Left hindlimb (tissue), 1 donor: ENCODE measurements around the gene ICAM3.
"Not testable (repeated sequence)": the region's sequence is repeated elsewhere in the genome, so short reads cannot be mapped to it uniquely, and the experiment has no call there.

Experiments used
- DNase-seq: peaks from one replicate; pipeline ENCODE4 v3.0.0-alpha.2; 2018

Gene ICAM3, protein sequence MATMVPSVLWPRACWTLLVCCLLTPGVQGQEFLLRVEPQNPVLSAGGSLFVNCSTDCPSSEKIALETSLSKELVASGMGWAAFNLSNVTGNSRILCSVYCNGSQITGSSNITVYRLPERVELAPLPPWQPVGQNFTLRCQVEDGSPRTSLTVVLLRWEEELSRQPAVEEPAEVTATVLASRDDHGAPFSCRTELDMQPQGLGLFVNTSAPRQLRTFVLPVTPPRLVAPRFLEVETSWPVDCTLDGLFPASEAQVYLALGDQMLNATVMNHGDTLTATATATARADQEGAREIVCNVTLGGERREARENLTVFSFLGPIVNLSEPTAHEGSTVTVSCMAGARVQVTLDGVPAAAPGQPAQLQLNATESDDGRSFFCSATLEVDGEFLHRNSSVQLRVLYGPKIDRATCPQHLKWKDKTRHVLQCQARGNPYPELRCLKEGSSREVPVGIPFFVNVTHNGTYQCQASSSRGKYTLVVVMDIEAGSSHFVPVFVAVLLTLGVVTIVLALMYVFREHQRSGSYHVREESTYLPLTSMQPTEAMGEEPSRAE

GRCh38 chr19:10339380-10339960 lies at the start of gene ICAM3:
Gene ICAM3, minus strand, starts transcription at chr19:10339624. Its CDS starts 10 bp downstream, at chr19:10339614.
- DNase-seq, result no peak

GRCh38 chr19:10388957-10389356 lies 49.5 kb upstream of the ICAM3 start:
- DNase-seq, result peak; percentile 86

DNA sequence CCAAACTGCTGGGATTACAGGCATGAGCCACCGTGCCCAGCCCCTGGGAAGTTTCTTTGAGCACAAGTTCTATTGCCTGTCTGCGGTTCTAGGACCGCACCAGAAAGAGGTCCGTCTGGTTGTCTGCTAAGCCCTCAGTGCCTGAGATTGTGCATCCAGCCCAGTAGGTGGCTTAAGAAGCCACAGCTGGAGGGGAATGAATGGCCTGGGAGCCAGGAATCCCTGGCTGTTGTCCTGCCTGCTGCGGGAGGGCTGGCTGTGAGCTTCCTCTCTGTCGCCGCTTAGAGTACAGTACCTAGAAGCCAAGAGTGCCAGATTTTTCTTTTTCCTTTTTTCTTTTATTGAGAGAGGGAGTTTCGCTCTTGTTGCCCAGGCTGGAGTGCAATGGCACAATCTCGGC lies 45.2 kb upstream of the ICAM3 start:
- no peak for DNase-seq

DNA sequence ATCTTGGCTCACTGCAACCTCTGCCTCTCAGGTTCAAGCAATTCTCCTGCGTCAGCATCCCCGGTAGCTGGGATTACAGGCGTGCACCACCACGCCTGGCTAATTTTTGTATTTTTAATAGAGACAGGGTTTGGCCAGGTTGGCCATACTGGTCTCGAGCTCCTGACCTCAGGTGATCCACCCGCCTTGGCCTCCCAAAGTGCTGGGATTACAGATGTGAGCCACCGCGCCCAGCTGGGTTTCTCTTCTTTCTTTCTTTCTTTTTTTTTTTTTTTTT lies 43.7 kb upstream of the ICAM3 start:
- not testable (repeated sequence) for DNase-seq

DNA sequence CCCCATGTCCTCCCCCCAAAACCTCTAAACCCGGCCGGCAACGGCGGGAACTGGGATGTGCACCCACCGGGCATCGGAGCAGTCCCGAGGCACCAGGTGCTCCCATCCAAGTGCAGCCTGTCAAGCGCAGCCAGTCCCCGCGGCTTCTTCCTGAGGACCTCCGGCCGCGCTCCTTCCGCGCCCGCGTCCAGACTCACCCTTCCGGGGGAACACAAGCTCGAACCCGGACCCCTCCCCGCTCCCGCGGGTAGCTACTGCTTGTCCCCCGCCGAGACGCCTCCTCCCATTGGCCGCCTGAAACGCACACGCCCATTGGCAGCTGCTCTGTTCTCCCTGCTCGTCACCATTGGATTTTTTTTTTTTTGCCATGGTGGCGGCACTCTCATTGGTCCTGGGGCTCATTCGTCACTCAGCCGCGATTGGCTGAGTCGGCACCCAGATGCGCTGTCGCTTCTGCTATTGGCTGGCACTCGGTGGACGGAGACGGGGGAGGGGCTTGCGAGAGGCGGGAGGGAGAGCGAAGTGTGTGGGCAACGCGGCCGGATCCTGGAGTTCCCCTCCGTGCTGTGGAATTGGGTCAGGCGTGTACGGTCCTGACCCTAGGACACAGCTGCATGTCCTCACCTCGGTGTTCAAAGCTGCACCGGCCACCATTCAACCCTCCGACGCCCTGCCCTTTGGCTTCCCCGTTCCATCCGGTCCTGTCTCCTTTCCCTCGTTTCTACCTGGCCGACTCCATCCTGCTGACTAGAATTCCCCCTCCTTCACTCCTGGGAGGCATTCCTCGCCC lies 41.1 kb upstream of the ICAM3 start, which contains the start of gene TYK2:
Gene TYK2 (minus strand): TSS at position 260 of the 790 bp plus-strand sequence. CDS start 2,166 bp downstream, outside the sequence.
- peak; percentile 99 for DNase-seq

DNA sequence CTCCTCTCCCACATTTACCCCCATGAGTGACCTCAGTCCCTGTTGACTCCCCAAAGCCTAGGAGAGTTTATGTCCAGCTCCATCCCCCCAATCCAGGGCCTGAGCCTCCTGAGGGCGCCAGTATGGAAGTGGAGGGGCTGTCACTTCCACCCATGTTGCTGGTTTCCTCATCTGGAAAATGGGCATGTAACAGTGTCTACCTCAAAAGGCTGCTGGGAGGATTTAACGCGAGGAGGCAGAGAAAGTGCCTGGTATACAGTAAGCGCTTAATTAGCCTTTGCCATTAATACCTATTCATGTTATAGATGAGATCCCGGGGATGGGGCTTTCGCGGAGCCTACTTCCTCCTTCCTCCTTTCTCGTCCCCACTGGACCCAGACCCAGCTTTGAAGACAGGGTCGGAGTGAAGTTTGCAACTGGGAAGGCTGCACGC lies 40.5 kb upstream of the ICAM3 start:
- DNase-seq, result no peak

- no peak for DNase-seq
Observed at GRCh38 chr19:10378124-10378523, 38.7 kb upstream of the ICAM3 start.

DNA sequence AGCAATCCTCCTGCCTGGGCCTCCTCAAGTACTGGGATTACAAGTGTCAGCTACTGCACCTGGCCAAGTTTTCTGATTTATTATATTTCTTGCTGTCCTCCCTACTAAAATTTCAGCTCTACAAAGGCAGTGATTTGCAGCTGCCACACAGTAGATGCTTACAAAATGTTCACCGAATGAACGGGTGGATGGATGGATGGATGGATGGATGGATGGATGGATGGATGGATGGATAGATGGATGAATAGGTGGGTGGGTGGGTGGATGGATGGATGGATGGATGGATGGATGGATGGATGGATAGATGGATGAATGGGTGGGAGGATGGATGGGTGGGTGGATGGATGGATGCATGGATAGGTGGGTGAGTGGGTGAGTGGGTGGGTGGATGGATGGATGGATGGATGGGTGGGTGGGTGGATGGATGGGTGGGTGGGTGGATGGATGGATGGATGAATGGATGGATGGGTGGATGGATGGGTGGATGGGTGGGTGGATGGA lies 37.8 kb upstream of the ICAM3 start:
- DNase-seq, result not testable (repeated sequence)

- DNase-seq, result no peak
Observed at GRCh38 chr19:10374931-10375330, 35.5 kb upstream of the ICAM3 start.

DNA sequence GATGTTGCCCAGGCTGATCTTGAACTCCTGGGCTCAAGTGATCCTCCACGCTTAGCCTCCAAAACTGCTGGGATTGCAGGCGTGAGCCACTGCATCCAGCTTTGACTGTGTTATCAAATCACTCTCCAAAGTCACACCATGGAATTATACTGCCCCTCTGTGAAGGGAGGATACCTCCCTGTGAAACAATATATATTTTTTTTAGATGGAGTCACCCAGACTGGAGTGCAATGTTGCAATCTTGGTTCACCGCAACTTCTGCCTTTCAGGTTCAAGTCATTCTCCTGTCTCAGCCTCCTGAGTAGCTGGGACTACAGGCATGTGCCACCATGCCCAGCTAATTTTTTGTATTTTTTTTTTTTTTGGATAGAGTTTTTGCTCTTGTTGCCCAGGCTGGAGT lies 33.3 kb upstream of the ICAM3 start:
- no peak for DNase-seq

DNA sequence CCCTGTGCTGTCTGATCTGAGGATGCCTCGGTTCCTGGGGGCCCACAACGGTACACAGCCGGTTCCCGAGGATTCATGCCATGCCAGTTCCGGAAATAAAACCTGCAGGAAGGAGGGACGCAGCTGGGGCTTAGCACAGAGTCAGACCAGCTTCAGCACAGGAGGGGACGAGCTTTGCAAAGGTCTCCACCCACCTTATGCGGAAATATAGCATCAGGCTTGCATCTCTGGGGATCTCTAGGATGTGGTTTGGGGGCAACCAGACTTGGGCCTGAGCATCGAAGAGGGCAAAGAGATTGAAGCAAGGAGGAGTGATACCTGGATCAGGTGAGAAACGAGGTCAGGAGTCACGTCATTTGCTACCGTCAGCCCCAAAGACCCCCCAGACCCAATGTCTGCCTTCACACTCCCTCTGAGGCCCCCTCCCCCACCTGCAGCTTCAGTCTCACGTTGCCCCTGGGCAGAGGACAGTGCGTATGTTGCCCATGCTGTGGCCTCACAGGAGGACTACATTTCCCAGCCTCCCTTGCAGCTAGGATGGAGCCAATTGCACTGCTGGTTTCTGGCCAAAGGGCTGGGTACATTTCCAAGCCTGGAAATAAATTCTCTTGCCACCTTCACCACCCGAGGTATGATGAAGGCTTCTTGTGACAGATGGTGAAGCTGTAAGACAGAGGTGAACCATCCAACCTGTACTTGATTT lies 28.8 kb upstream of the ICAM3 start:
- no peak for DNase-seq

GRCh38 chr19:10366950-10367512 lies 27.6 kb upstream of the ICAM3 start:
- not testable (repeated sequence) for DNase-seq

DNA sequence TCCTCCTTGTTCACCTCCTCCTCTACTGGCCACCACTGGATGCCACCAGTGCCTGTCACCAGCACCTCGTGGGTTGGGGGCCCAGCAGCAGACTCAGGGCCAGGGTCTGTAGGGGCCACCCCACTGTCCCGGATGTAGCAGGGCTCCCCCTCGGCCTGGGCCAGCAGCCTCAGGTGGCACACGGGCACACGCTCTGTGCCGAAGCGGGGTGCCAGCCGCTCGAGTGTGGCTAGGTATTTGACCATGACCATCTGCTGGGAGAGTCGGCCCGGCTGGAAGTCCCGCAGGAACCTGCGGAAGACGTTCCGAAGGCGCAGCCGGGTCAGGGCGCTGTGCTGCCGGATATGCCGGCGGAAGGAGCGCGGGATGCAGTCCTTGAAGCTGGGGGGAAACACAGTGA lies 26.1 kb upstream of the ICAM3 start:
- no peak for DNase-seq

DNA sequence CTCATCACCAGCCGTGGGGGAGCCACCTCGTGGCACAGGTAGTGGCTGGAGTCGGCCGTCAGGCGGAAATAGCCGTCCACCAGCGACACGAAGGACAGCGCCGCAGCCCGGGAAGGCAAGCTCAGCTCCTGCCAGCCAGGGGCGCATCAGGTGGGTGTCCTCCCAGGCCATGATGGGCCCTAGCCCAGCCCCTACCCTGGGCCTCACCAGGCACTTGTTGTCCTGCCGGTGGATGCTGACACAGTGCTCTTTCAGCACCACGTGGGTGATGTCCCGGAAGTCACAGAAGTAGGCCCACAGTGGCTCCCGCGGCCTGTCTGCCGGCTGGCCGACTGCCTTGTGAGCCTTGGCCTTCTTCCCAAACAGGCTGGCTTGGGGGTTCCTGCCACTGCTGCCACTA lies 25.2 kb upstream of the ICAM3 start:
- DNase-seq, result no peak

GRCh38 chr19:10363789-10364281 lies 24.4 kb upstream of the ICAM3 start:
- no peak for DNase-seq

GRCh38 chr19:10362259-10362658 lies 22.8 kb upstream of the ICAM3 start:
- DNase-seq, result no peak

DNA sequence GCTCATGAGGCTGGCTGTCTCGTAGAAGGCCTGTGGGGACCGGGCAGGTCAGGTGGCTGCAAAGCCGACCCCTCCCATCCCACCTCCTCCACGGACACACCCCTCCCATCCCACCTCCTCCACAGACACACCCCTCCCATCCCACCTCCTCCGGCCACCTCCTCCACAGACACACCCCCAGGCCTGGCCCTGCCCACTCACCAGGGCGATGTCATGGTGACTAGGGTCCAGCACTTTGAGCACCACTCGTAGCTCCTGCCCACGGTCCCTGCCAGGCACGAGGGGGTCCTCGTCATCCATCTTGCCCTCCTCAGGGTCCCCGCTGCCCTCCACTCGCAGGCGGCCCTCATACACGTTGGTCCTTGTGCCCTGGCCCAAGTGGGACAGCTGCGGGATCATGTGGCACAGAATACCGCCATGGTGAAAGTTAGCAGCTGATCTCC lies 22.2 kb upstream of the ICAM3 start:
- no peak for DNase-seq

GRCh38 chr19:10356431-10356830 lies 17.0 kb upstream of the ICAM3 start:
- no peak for DNase-seq

DNA sequence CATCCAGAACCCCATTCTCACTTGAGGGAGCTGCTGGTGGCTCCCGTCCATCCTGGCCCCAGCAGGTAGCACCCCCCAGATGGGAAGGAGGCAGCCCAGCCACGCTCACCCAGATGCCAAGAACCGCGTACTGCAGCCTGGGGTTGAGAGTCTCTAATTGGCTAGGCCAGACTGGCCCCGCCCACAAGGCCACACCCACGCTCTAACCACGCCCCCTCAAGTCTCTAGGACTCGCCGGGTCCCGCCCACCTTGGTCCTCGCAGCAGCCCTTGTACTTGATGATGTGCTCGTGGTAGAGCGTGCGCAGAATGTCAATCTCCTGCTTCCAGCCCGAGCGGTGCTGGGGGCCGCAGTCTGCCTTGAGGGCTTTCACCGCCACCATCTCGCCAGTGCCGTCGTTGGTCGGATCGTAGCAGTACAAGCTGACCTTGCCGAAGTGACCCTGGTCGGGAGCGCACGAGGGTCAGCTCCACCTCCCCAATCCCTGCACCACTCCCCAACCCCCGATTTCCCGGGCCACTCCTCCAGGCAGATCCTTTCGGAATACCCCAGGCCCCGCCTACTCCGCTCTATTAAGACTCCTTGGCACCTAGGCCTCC lies 14.5 kb upstream of the ICAM3 start:
- DNase-seq, result peak; percentile 48

- peak; percentile 71 for DNase-seq
Observed at GRCh38 chr19:10352764-10353671, 13.6 kb upstream of the ICAM3 start.
